Measurements from ENCODE around the gene NIM1K. TPM values are rescaled to one million over a fixed set of nuclear protein-coding genes. Genes with fewer than 3 reads are reported as not detected.

The NIM1K gene
- total and polyA plus RNA-seq, 2 of the 13 experiments (the other 11 are each of a cell fraction or from before 2014, with no cell fraction given): 0.04 TPM; not detected in 1

DNA sequence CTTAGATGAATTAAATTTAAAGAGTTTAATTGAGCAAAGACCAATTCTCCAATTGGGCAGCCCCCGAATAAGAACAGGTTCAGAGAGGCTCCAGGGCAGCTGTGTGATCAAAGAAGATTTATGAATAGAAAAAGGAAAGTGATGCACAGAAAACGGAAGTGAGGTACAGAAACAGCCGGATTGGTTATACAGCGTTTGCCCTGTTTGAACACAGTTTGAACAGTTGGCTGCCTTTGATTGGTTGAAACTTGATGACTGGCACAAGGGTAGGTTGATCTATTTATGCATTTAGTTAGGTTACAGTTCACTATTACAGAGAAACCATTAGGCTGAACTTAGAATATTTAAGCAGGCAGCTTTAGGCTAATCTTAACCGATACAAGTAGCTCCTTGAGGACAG is 29.5 kb downstream of the NIM1K start:
- TF ChIP-seq RAD21 (CRISPR knock-in tag; IDR thresholded peaks at IDR 0.05) (no peak), KDM1A (CRISPR knock-in tag; IDR thresholded peaks at IDR 0.05) (no peak), NFYB (CRISPR knock-in tag; IDR thresholded peaks at IDR 0.05) (0 out of 2 replicates have a peak, but pooled peaks have one; percentile 11), SMARCE1 (IDR thresholded peaks at IDR 0.05; ENCODE audit: borderline replicate concordance) (no peak), ZNF235 (CRISPR knock-in tag; IDR thresholded peaks at IDR 0.05; ENCODE audit: borderline replicate concordance) (no peak), ZNF788 (CRISPR knock-in tag; IDR thresholded peaks at IDR 0.05; ENCODE audit: borderline replicate concordance) (no peak), SP2 (CRISPR knock-in tag; IDR thresholded peaks at IDR 0.05) (no peak), ZNF616 (CRISPR knock-in tag; IDR thresholded peaks at IDR 0.05; ENCODE audit: low read depth) (no peak)
- Histone ChIP-seq H2AFZ (ENCODE audit: low read length) (no peak overlapping the region), H3K4me2 (ENCODE audit: low read depth, low read length) (no peak overlapping the region), H3K79me2 (ENCODE audit: insufficient read depth, low read length) (no peaks in the 10 kb centered on the region), H3K36me3 (replicated peaks in 1 of 2; ENCODE audit: control insufficient read depth in 1 of 2, insufficient read depth in 2 of 2, low read length in 2 of 2) (no peaks in the 10 kb centered on the region), H3K9ac (ENCODE audit: insufficient read depth, low read depth, low read length) (no peak overlapping the region), H3K9me3 (ENCODE audit: low read length) (no peaks in the 10 kb centered on the region), H3K27me3 (ENCODE audit: control insufficient read depth in 1 of 2, insufficient read depth in 2 of 2, low read length in 2 of 2) (no peaks in the 10 kb centered on the region; a peak in 1 of 5 replicates), H3K4me1 (ENCODE audit: insufficient read depth, low read length) (no peaks in the 10 kb centered on the region), H3K4me3 (replicated peaks in 1 of 3; ENCODE audit: insufficient read depth in 1 of 3, low read depth in 2 of 3, low read length in 3 of 3) (no peak overlapping the region), H4K20me1 (ENCODE audit: insufficient read depth, low read length) (no peaks in the 10 kb centered on the region), H3K27ac (ENCODE audit: extremely low read length, insufficient read depth, low read length) (no peak overlapping the region)
- DNase-seq (ENCODE audit: low spot score): no peak
- ChIA-PET POLR2A (no interaction called here), CTCF (ENCODE audit: low intra/inter-chr PET ratio, low total read pairs) (no interaction called here)
- ATAC-seq: no peak
- BruUV-seq (replicated peaks): no TSS peak
- WGBS (ENCODE audit: low lambda C conversion rate): 18% methylated on average over 5 of the region's 5 CpGs
- no peak for FAIRE-seq
- intact Hi-C loops (cut with micrococcal nuclease; ENCODE audit: unreplicated experiment): no loop called here
- in situ Hi-C loops (cut with HindIII; ENCODE audit: extremely low pct_ligation_motif_present, low pct_unique_long_range_greater_than_20kb): no loop called here

- no peaks in the 10 kb centered on the region for H4K20me1 ChIP-seq (ENCODE audit: insufficient read depth, low read length)
- CTCF ChIA-PET (ENCODE audit: low intra/inter-chr PET ratio, low total read pairs): no interaction called here
These were observed 33.7 kb downstream of the NIM1K start for GRCh38 chr5:43225649-43226245.

More at GRCh38 chr5:43225649-43226245, 33.7 kb downstream of the NIM1K start:
- no peaks in the 10 kb centered on the region for H3K36me3 ChIP-seq (replicated peaks in 1 of 2; ENCODE audit: control insufficient read depth in 1 of 2, insufficient read depth in 2 of 2, low read length in 2 of 2)
- H3K4me2 ChIP-seq (ENCODE audit: low read depth, low read length): no peak overlapping the region
- H3K4me1 ChIP-seq (ENCODE audit: insufficient read depth, low read length): no peaks in the 10 kb centered on the region
- no peaks in the 10 kb centered on the region for H3K9me3 ChIP-seq (ENCODE audit: low read length)
- no TSS peak for BruUV-seq (replicated peaks)
- POLR2A ChIA-PET: interaction anchor here (0.8 kb wide), 1 partner anchor 258 kb away, joined by 3 read pairs; the partner anchor contains the start of gene TMEM267
- no peak overlapping the region for H3K27ac ChIP-seq (ENCODE audit: extremely low read length, insufficient read depth, low read length)
- H2AFZ ChIP-seq (ENCODE audit: low read length): no peak overlapping the region
- FAIRE-seq: no peak
- no peak for TF ChIP-seq ZBTB3 (CRISPR knock-in tag; IDR thresholded peaks at IDR 0.05; ENCODE audit: borderline replicate concordance, low read depth)
- TF ChIP-seq HNF4A (CRISPR knock-in tag; IDR thresholded peaks at IDR 0.05): no peak
- no peak for TF ChIP-seq ZNF333 (CRISPR knock-in tag; IDR thresholded peaks at IDR 0.05; ENCODE audit: borderline replicate concordance)
- no peak for TF ChIP-seq GABPB1 (CRISPR knock-in tag; IDR thresholded peaks at IDR 0.05)
- H3K9ac ChIP-seq (ENCODE audit: insufficient read depth, low read depth, low read length): no peak overlapping the region
- H3K4me3 ChIP-seq (replicated peaks in 1 of 3; ENCODE audit: insufficient read depth in 1 of 3, low read depth in 2 of 3, low read length in 3 of 3): no peak overlapping the region
- in situ Hi-C loops (cut with HindIII; ENCODE audit: extremely low pct_ligation_motif_present, low pct_unique_long_range_greater_than_20kb): loop anchor here (5.0 kb wide), 1 partner anchor 162 kb away; no protein-coding TSS in a partner anchor
- no peak for ATAC-seq
- DNase-seq (ENCODE audit: low spot score): no peak
- H3K79me2 ChIP-seq (ENCODE audit: insufficient read depth, low read length): no peaks in the 10 kb centered on the region
- 14% methylated on average over 2 of the region's 2 CpGs for WGBS (ENCODE audit: low lambda C conversion rate)
- intact Hi-C loops (cut with micrococcal nuclease; ENCODE audit: unreplicated experiment): loop anchor here (2.0 to 5.0 kb wide), 3 partner anchors 81 to 1547 kb away; no protein-coding TSS in a partner anchor
- H3K27me3 ChIP-seq (ENCODE audit: control insufficient read depth in 1 of 2, insufficient read depth in 2 of 2, low read length in 2 of 2): no peaks in the 10 kb centered on the region; a peak in 1 of 5 replicates
